IMR-90 (cell line): ENCODE measurements around the gene DMAC2. TPM values are rescaled to one million over a fixed set of nuclear protein-coding genes. Genes with fewer than 3 reads are reported as not detected.
A peak's percentile ranks its signal among the peaks of the same experiment; 100 is the strongest.
"Not testable (repeated sequence)": the region's sequence is repeated elsewhere in the genome, so short reads cannot be mapped to it uniquely, and the experiment has no call there.

Experiments
- ATAC-seq: fragments of 200-7000 bp; cut with Tn5 transposase; 2 replicates; pipeline ENCODE4 v1.9.1; 2020; ENCODE audit warnings: low read depth, mild to moderate bottlenecking, moderate library complexity
- BruUV-seq: library from RNA; stranded (reverse); fragments of 400-500 nt; replicated peaks from 2 replicates; lab custom pipeline; 2021; lab: Mats Ljungman, UMichigan
- CTCF ChIA-PET: fragments of 300-600 bp; formaldehyde crosslinking; extraction: SDS; loops from one replicate; lab custom pipeline; 2021; ENCODE audit warnings: antibody characterized with exemption; lab: Yijun Ruan, JAX
- POLR2A ChIA-PET: fragments of 300-600 bp; sonication (Branson Sonifier 250); formaldehyde crosslinking; loops from one replicate; lab custom pipeline; 2022; ENCODE audit warnings: antibody characterized with exemption; ENCODE audit not compliant: unreplicated experiment; lab: Charles Lee
- DNase-seq: peaks from one replicate; pipeline ENCODE4 v3.0.0; 2013
- H2AFZ ChIP-seq: replicated peaks from 2 replicates; pipeline ENCODE3; 2013; ENCODE audit warnings: low read length, mild to moderate bottlenecking; ENCODE audit not compliant: poor library complexity
- H2AK5ac ChIP-seq: 2 replicates; pipeline ENCODE4 v1.6.1; 2013; ENCODE audit warnings: low read depth, low read length, inconsistent platforms
- H2AK9ac ChIP-seq: replicated peaks from 2 replicates; pipeline ENCODE3; 2013; ENCODE audit warnings: mild to moderate bottlenecking, low read depth, low read length, moderate library complexity; ENCODE audit not compliant: poor library complexity
- H2BK120ac ChIP-seq: 2 replicates; pipeline ENCODE4 v1.6.1; 2013; ENCODE audit warnings: low read depth, low read length, inconsistent platforms
- H2BK15ac ChIP-seq: 3 replicates; pipeline ENCODE4 v1.6.1; 2013; ENCODE audit warnings: low read depth, low read length, inconsistent platforms
- H2BK20ac ChIP-seq: 2 replicates; pipeline ENCODE4 v1.6.1; 2013; ENCODE audit warnings: low read depth, mild to moderate bottlenecking, inconsistent platforms, low read length, moderate library complexity
- H2BK5ac ChIP-seq: 2 replicates; pipeline ENCODE4 v1.6.1; 2013; ENCODE audit warnings: mild to moderate bottlenecking, low read depth, low read length, inconsistent platforms; ENCODE audit not compliant: poor library complexity, severe bottlenecking
- H3K14ac ChIP-seq: replicated peaks from 2 replicates; pipeline ENCODE4 v1.6.1; 2013; ENCODE audit warnings: low read depth, low read length, inconsistent platforms
- H3K18ac ChIP-seq: 2 replicates; pipeline ENCODE4 v1.6.1; 2013; ENCODE audit warnings: low read depth, low read length, control low read depth
- H3K23ac ChIP-seq: 2 replicates; pipeline ENCODE4 v1.6.1; 2013; ENCODE audit warnings: low read depth, low read length, inconsistent platforms
- H3K27ac ChIP-seq: 2 replicates; pipeline ENCODE4 v1.5.1; 2013; ENCODE audit warnings: mild to moderate bottlenecking, control low read depth, low read length; ENCODE audit not compliant: insufficient read depth
- H3K27me3 ChIP-seq: 2 replicates; pipeline ENCODE4 v1.6.1; 2013; ENCODE audit warnings: low read length; ENCODE audit not compliant: control insufficient read depth, insufficient read depth
- H3K36me3 ChIP-seq: 2 replicates; pipeline ENCODE4 v1.6.1; 2013; ENCODE audit warnings: low read length, mixed read lengths; ENCODE audit not compliant: control insufficient read depth, insufficient read depth
- H3K4ac ChIP-seq: 2 replicates; pipeline ENCODE4 v1.6.1; 2013; ENCODE audit warnings: low read depth, low read length, inconsistent platforms
- H3K4me1 ChIP-seq: 2 replicates; pipeline ENCODE4 v1.6.1; 2013; ENCODE audit warnings: low read length, mixed read lengths; ENCODE audit not compliant: control insufficient read depth, insufficient read depth
- H3K4me2 ChIP-seq: 2 replicates; pipeline ENCODE4 v1.6.1; 2013; ENCODE audit warnings: low read depth, mild to moderate bottlenecking, control low read depth, low read length, moderate library complexity
- H3K4me3 ChIP-seq: 2 replicates; pipeline ENCODE4 v1.5.1; 2013; ENCODE audit warnings: low read depth, mild to moderate bottlenecking, control low read depth, low read length, moderate library complexity; ENCODE audit not compliant: insufficient read depth
- H3K56ac ChIP-seq: 2 replicates; pipeline ENCODE4 v1.6.1; 2013; ENCODE audit warnings: low read length, inconsistent platforms; ENCODE audit not compliant: insufficient read depth; ENCODE audit errors: extremely low read depth
- H3K79me1 ChIP-seq, 2 experiments: 2 replicates each; pipeline ENCODE4 v1.6.1; 2013; ENCODE audit warnings: low read length in 2 of 2, inconsistent platforms in 1 of 2, low read depth in 1 of 2
- H3K9ac ChIP-seq: 2 replicates; pipeline ENCODE4 v1.6.1; 2013; ENCODE audit warnings: low read depth, low read length, control low read depth
- H3K9me1 ChIP-seq: 2 replicates; pipeline ENCODE4 v1.6.1; 2013; ENCODE audit warnings: low read length, inconsistent platforms; ENCODE audit not compliant: insufficient read depth
- H3K9me3 ChIP-seq: 2 replicates; pipeline ENCODE4 v1.6.1; 2013; ENCODE audit warnings: low read length; ENCODE audit not compliant: control insufficient read depth, insufficient read depth
- H4K20me1 ChIP-seq: 2 replicates; pipeline ENCODE4 v1.6.1; 2013; ENCODE audit warnings: low read length, inconsistent platforms; ENCODE audit not compliant: insufficient read depth
- H4K5ac ChIP-seq: 2 replicates; pipeline ENCODE4 v1.6.1; 2013; ENCODE audit warnings: mild to moderate bottlenecking, low read depth, low read length, control low read depth
- H4K8ac ChIP-seq, 2 experiments: 2 replicates each; pipeline ENCODE4 v1.6.1; 2013; ENCODE audit warnings: low read depth in 2 of 2, low read length in 2 of 2, control low read depth in 1 of 2, inconsistent platforms in 1 of 2
- H4K91ac ChIP-seq: 2 replicates; pipeline ENCODE4 v1.6.1; 2013; ENCODE audit warnings: low read depth, low read length, inconsistent platforms; ENCODE audit not compliant: insufficient read depth
- ELK1 ChIP-seq: fragments of 150-350 bp; IDR thresholded peaks from 2 replicates; pipeline ENCODE4 v1.6.1; 2016; ENCODE audit warnings: low read depth, mild to moderate bottlenecking, low read length, moderate library complexity, borderline replicate concordance
- RAD21 ChIP-seq: IDR thresholded peaks from 2 replicates; pipeline ENCODE4 v1.6.1; 2012; ENCODE audit warnings: low read length, improper control_type of control experiment
- RCOR1 ChIP-seq: IDR thresholded peaks from 2 replicates; pipeline ENCODE4 v1.6.1; 2012; ENCODE audit warnings: mild to moderate bottlenecking, low read length, improper control_type of control experiment; ENCODE audit not compliant: insufficient replicate concordance
- SMC3 ChIP-seq: fragments of 150-350 bp; IDR thresholded peaks from 2 replicates; pipeline ENCODE4 v1.6.1; 2016; ENCODE audit warnings: low read depth, mild to moderate bottlenecking, antibody characterized with exemption, low read length, moderate library complexity
- USF2 ChIP-seq: fragments of 150-350 bp; IDR thresholded peaks from 2 replicates; pipeline ENCODE4 v1.6.1; 2017; ENCODE audit warnings: mild to moderate bottlenecking, antibody characterized with exemption, low read length, low read depth
- WGBS, 2 experiments: methylation state at CpG; one replicate each; pipeline versions ENCODE4 v1.1.5 to v1.1.7; 2013; ENCODE audit warnings: missing lambda C conversion rate in 2 of 2; ENCODE audit not compliant: insufficient read length in 1 of 2; ENCODE audit errors: extremely low coverage in 2 of 2; 5-methylcytosine and 5-hydroxymethylcytosine counted together
- dilution Hi-C: fragments of 300-500 bp; cut with HindIII; formaldehyde crosslinking; loops from one replicate; pipeline ENCODE4 v1.14.3; 2018; ENCODE audit warnings: low sequenced_read_pairs; ENCODE audit not compliant: unreplicated experiment
- in situ Hi-C: fragments of 300-500 bp; cut with MboI; formaldehyde crosslinking; loops from 3 replicates; pipeline ENCODE4 v1.14.3; 2019; ENCODE audit warnings: low sequenced_read_pairs, inconsistent platforms, mixed read lengths
- intact Hi-C: fragments of 100-400 bp; cut with micrococcal nuclease; formaldehyde crosslinking; loops from 2 replicates; pipeline ENCODE4 v1.10.0; 2022
- polyA plus RNA-seq, 3 experiments: library from polyadenylated mRNA; depleted of rRNA; stranded (reverse); fragments of >200 nt; gene quantifications; 2 replicates each; pipeline ENCODE4 v1.2.3, GENCODE V29; 2012; ENCODE audit warnings: low replicate concordance in 1 of 3
- total RNA-seq: library from RNA; depleted of rRNA; stranded (reverse); fragments of >200 nt; gene quantifications from 2 replicates; pipeline ENCODE4 v1.2.3, GENCODE V29; 2012

Gene DMAC2
- total and polyA plus RNA-seq, 2 of the 4 experiments (the other 2 are of a cell fraction): 52.5 to 72.2 TPM

GRCh38 chr19:41439441-41440222, at the start of gene DMAC2 (continued):
- TF ChIP-seq ELK1 (0 out of 2 replicates have a peak, but pooled peaks have one; percentile 32), RCOR1 (no peak), SMC3 (no peak), RAD21 (no peak), USF2 (peak; percentile 4; the same call in 1 of the 2 replicates)

- H3K79me1 ChIP-seq, H3K27me3 ChIP-seq, H3K23ac ChIP-seq, H2AFZ ChIP-seq, H4K5ac ChIP-seq, H3K9ac ChIP-seq, H3K4me1 ChIP-seq, H3K18ac ChIP-seq, H4K20me1 ChIP-seq, H4K91ac ChIP-seq, in situ Hi-C loops, intact Hi-C loops, dilution Hi-C loops, H2BK20ac ChIP-seq, ATAC-seq, H2BK5ac ChIP-seq, POLR2A ChIA-PET, CTCF ChIA-PET, H4K8ac ChIP-seq, H3K36me3 ChIP-seq, H3K56ac ChIP-seq, H2AK9ac ChIP-seq, H2BK15ac ChIP-seq, H3K4ac ChIP-seq, H3K9me1 ChIP-seq, H2BK120ac ChIP-seq, BruUV-seq, H3K4me2 ChIP-seq, H3K14ac ChIP-seq, DNase-seq, H3K4me3 ChIP-seq, H3K9me3 ChIP-seq, H3K27ac ChIP-seq, H2AK5ac ChIP-seq: not testable (repeated sequence)
- no CpG with 5 or more reads among the region's 4 CpGs for WGBS, 2 experiments
Observed at GRCh38 chr19:41486953-41487352, 47.2 kb upstream of the DMAC2 start.
